K562 (cell line): ENCODE results near the gene CDCA3.

ENCODE experiments used
- BCL6 ChIP-seq: fragments of 250-450 bp; sonication (Bioruptor Pico); IDR thresholded peaks from 2 replicates; pipeline ENCODE4 v1.4.0; 2020
- CTCF ChIP-seq, 3 experiments: IDR thresholded peaks in 2 of 3; conservative IDR thresholded peaks in 1 of 3; 2 replicates each; pipeline ENCODE4 v1.5.1; 2011 to 2012; ENCODE audit warnings: low read length in 3 of 3, mild to moderate bottlenecking in 3 of 3, control low read depth in 2 of 3, improper control_type of control experiment in 1 of 3, inconsistent platforms in 1 of 3, low read depth in 1 of 3, mixed read lengths in 1 of 3, moderate library complexity in 1 of 3; ENCODE audit not compliant: insufficient read depth in 2 of 3
- FOXK2 ChIP-seq, 2 experiments: fragments of 450-650 bp; IDR thresholded peaks in 1 of 2; conservative IDR thresholded peaks in 1 of 2; 2 replicates each; pipeline ENCODE4 v1.6.1; 2016; ENCODE audit warnings: low read depth in 2 of 2, mild to moderate bottlenecking in 1 of 2
- GABPA ChIP-seq: fragments of 200-800 bp; sonication (Bioruptor generic); conservative IDR thresholded peaks from 2 replicates; pipeline ENCODE4 v1.6.1; 2016; ENCODE audit warnings: low read depth, missing genetic modification characterization, missing compliant biosample characterization
- KDM1A ChIP-seq, 2 experiments: fragments of 450-650 bp; IDR thresholded peaks; 2 replicates each; pipeline ENCODE4 v1.6.1; 2016; ENCODE audit warnings: mild to moderate bottlenecking in 2 of 2
- MAZ ChIP-seq, 2 experiments: fragments of 450-650 bp in 1 of 2; sonication (generic) in 1 of 2; formaldehyde crosslinking; IDR thresholded peaks in 1 of 2; conservative IDR thresholded peaks in 1 of 2; 2 replicates each; pipeline versions ENCODE4 v1.4.0 to v1.5.0; 2020; ENCODE audit warnings: mild to moderate bottlenecking in 1 of 2, missing genetic modification reagents in 1 of 2
- MYC ChIP-seq, 2 experiments: fragments of 250-450 bp in 1 of 2; sonication (Bioruptor Pico) in 1 of 2; IDR thresholded peaks; 2 replicates each; pipeline versions ENCODE4 v1.5.1 to v1.6.1; 2012 to 2021; ENCODE audit warnings: low read depth in 2 of 2, borderline replicate concordance in 1 of 2, improper control_type of control experiment in 1 of 2, low read length in 1 of 2, mild to moderate bottlenecking in 1 of 2, moderate library complexity in 1 of 2
- TAF1 ChIP-seq: IDR thresholded peaks from 2 replicates; pipeline ENCODE4 v1.6.1; 2011; ENCODE audit warnings: mild to moderate bottlenecking, low read length, moderate library complexity; ENCODE audit not compliant: insufficient read depth, control insufficient read depth, severe bottlenecking; ENCODE audit errors: extremely low read depth
- TEAD2 ChIP-seq: fragments of 450-650 bp; IDR thresholded peaks from 2 replicates; pipeline ENCODE4 v1.6.1; 2016; ENCODE audit warnings: missing genetic modification characterization, control low read depth, missing compliant biosample characterization
- TRIM24 ChIP-seq, 2 experiments: fragments of 450-650 bp; IDR thresholded peaks; 2 replicates each; pipeline ENCODE4 v1.6.1; 2016
- ZNF830 ChIP-seq: fragments of 250-450 bp; sonication (Bioruptor Pico); IDR thresholded peaks from 2 replicates; pipeline ENCODE4 v1.5.0; 2021; ENCODE audit warnings: mild to moderate bottlenecking
- TF ChIP-seq, protein P1 (sequence below): fragments of 450-650 bp; formaldehyde crosslinking; IDR thresholded peaks from 2 replicates; pipeline ENCODE4 v1.4.0; 2022; ENCODE audit warnings: missing genetic modification characterization

GRCh38 chr12:6823182-6824084, 27.7 kb downstream of the CDCA3 start:
- TF ChIP-seq FOXK2 (conservative IDR thresholded peaks at IDR 0.05 in 1 of 2, IDR thresholded peaks at IDR 0.05 in 1 of 2; ENCODE audit: low read depth in 2 of 2) (no peak), TAF1 (no peak), GABPA (tag) (no peak), TRIM24 (IDR thresholded peaks at IDR 0.05) (no peak), ZNF830 (no peak), MAZ (CRISPR knock-in tag; conservative IDR thresholded peaks at IDR 0.05 in 1 of 2, IDR thresholded peaks at IDR 0.05 in 1 of 2) (no peak), BCL6 (CRISPR knock-in tag) (no peak), CTCF (IDR thresholded peaks at IDR 0.05 in 2 of 3, conservative IDR thresholded peaks at IDR 0.05 in 1 of 3; ENCODE audit: insufficient read depth in 2 of 3, low read depth in 1 of 3, low read length in 3 of 3) (no peak), TEAD2 (tag) (no peak), KDM1A (IDR thresholded peaks at IDR 0.05) (no peak), MYC (IDR thresholded peaks at IDR 0.05; ENCODE audit: low read depth, low read length) (no peak), MYC (CRISPR knock-in tag; IDR thresholded peaks at IDR 0.05; ENCODE audit: borderline replicate concordance, low read depth) (no peak)
- TF ChIP-seq, protein P1, sequence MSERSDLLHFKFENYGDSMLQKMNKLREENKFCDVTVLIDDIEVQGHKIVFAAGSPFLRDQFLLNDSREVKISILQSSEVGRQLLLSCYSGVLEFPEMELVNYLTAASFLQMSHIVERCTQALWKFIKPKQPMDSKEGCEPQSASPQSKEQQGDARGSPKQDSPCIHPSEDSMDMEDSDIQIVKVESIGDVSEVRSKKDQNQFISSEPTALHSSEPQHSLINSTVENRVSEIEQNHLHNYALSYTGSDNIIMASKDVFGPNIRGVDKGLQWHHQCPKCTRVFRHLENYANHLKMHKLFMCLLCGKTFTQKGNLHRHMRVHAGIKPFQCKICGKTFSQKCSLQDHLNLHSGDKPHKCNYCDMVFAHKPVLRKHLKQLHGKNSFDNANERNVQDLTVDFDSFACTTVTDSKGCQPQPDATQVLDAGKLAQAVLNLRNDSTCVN (CRISPR knock-in tag), result no peak
